IMR-90 (cell line): ENCODE measurements around the gene DTNA. TPM values are rescaled to one million over a fixed set of nuclear protein-coding genes. Genes with fewer than 3 reads are reported as not detected.

Experiments
- ATAC-seq: fragments of 200-7000 bp; cut with Tn5 transposase; 2 replicates; pipeline ENCODE4 v1.9.1; 2020; ENCODE audit warnings: low read depth, mild to moderate bottlenecking, moderate library complexity
- BruUV-seq: library from RNA; stranded (reverse); fragments of 400-500 nt; replicated peaks from 2 replicates; lab custom pipeline; 2021; lab: Mats Ljungman, UMichigan
- CTCF ChIA-PET: fragments of 300-600 bp; formaldehyde crosslinking; extraction: SDS; loops from one replicate; lab custom pipeline; 2021; ENCODE audit warnings: antibody characterized with exemption; lab: Yijun Ruan, JAX
- POLR2A ChIA-PET: fragments of 300-600 bp; sonication (Branson Sonifier 250); formaldehyde crosslinking; loops from one replicate; lab custom pipeline; 2022; ENCODE audit warnings: antibody characterized with exemption; ENCODE audit not compliant: unreplicated experiment; lab: Charles Lee
- DNase-seq: peaks from one replicate; pipeline ENCODE4 v3.0.0; 2013
- H2AFZ ChIP-seq: replicated peaks from 2 replicates; pipeline ENCODE3; 2013; ENCODE audit warnings: low read length, mild to moderate bottlenecking; ENCODE audit not compliant: poor library complexity
- H2AK5ac ChIP-seq: 2 replicates; pipeline ENCODE4 v1.6.1; 2013; ENCODE audit warnings: low read depth, low read length, inconsistent platforms
- H2AK9ac ChIP-seq: replicated peaks from 2 replicates; pipeline ENCODE3; 2013; ENCODE audit warnings: mild to moderate bottlenecking, low read depth, low read length, moderate library complexity; ENCODE audit not compliant: poor library complexity
- H2BK120ac ChIP-seq: 2 replicates; pipeline ENCODE4 v1.6.1; 2013; ENCODE audit warnings: low read depth, low read length, inconsistent platforms
- H2BK15ac ChIP-seq: 3 replicates; pipeline ENCODE4 v1.6.1; 2013; ENCODE audit warnings: low read depth, low read length, inconsistent platforms
- H2BK20ac ChIP-seq: 2 replicates; pipeline ENCODE4 v1.6.1; 2013; ENCODE audit warnings: low read depth, mild to moderate bottlenecking, inconsistent platforms, low read length, moderate library complexity
- H2BK5ac ChIP-seq: 2 replicates; pipeline ENCODE4 v1.6.1; 2013; ENCODE audit warnings: mild to moderate bottlenecking, low read depth, low read length, inconsistent platforms; ENCODE audit not compliant: poor library complexity, severe bottlenecking
- H3K14ac ChIP-seq: replicated peaks from 2 replicates; pipeline ENCODE4 v1.6.1; 2013; ENCODE audit warnings: low read depth, low read length, inconsistent platforms
- H3K18ac ChIP-seq: 2 replicates; pipeline ENCODE4 v1.6.1; 2013; ENCODE audit warnings: low read depth, low read length, control low read depth
- H3K23ac ChIP-seq: 2 replicates; pipeline ENCODE4 v1.6.1; 2013; ENCODE audit warnings: low read depth, low read length, inconsistent platforms
- H3K27ac ChIP-seq: 2 replicates; pipeline ENCODE4 v1.5.1; 2013; ENCODE audit warnings: mild to moderate bottlenecking, control low read depth, low read length; ENCODE audit not compliant: insufficient read depth
- H3K27me3 ChIP-seq: 2 replicates; pipeline ENCODE4 v1.6.1; 2013; ENCODE audit warnings: low read length; ENCODE audit not compliant: control insufficient read depth, insufficient read depth
- H3K36me3 ChIP-seq: 2 replicates; pipeline ENCODE4 v1.6.1; 2013; ENCODE audit warnings: low read length, mixed read lengths; ENCODE audit not compliant: control insufficient read depth, insufficient read depth
- H3K4ac ChIP-seq: 2 replicates; pipeline ENCODE4 v1.6.1; 2013; ENCODE audit warnings: low read depth, low read length, inconsistent platforms
- H3K4me1 ChIP-seq: 2 replicates; pipeline ENCODE4 v1.6.1; 2013; ENCODE audit warnings: low read length, mixed read lengths; ENCODE audit not compliant: control insufficient read depth, insufficient read depth
- H3K4me2 ChIP-seq: 2 replicates; pipeline ENCODE4 v1.6.1; 2013; ENCODE audit warnings: low read depth, mild to moderate bottlenecking, control low read depth, low read length, moderate library complexity
- H3K4me3 ChIP-seq: 2 replicates; pipeline ENCODE4 v1.5.1; 2013; ENCODE audit warnings: low read depth, mild to moderate bottlenecking, control low read depth, low read length, moderate library complexity; ENCODE audit not compliant: insufficient read depth
- H3K56ac ChIP-seq: 2 replicates; pipeline ENCODE4 v1.6.1; 2013; ENCODE audit warnings: low read length, inconsistent platforms; ENCODE audit not compliant: insufficient read depth; ENCODE audit errors: extremely low read depth
- H3K79me1 ChIP-seq, 2 experiments: 2 replicates each; pipeline ENCODE4 v1.6.1; 2013; ENCODE audit warnings: low read length in 2 of 2, inconsistent platforms in 1 of 2, low read depth in 1 of 2
- H3K9ac ChIP-seq: 2 replicates; pipeline ENCODE4 v1.6.1; 2013; ENCODE audit warnings: low read depth, low read length, control low read depth
- H3K9me1 ChIP-seq: 2 replicates; pipeline ENCODE4 v1.6.1; 2013; ENCODE audit warnings: low read length, inconsistent platforms; ENCODE audit not compliant: insufficient read depth
- H3K9me3 ChIP-seq: 2 replicates; pipeline ENCODE4 v1.6.1; 2013; ENCODE audit warnings: low read length; ENCODE audit not compliant: control insufficient read depth, insufficient read depth
- H4K20me1 ChIP-seq: 2 replicates; pipeline ENCODE4 v1.6.1; 2013; ENCODE audit warnings: low read length, inconsistent platforms; ENCODE audit not compliant: insufficient read depth
- H4K5ac ChIP-seq: 2 replicates; pipeline ENCODE4 v1.6.1; 2013; ENCODE audit warnings: mild to moderate bottlenecking, low read depth, low read length, control low read depth
- H4K8ac ChIP-seq, 2 experiments: 2 replicates each; pipeline ENCODE4 v1.6.1; 2013; ENCODE audit warnings: low read depth in 2 of 2, low read length in 2 of 2, control low read depth in 1 of 2, inconsistent platforms in 1 of 2
- H4K91ac ChIP-seq: 2 replicates; pipeline ENCODE4 v1.6.1; 2013; ENCODE audit warnings: low read depth, low read length, inconsistent platforms; ENCODE audit not compliant: insufficient read depth
- BHLHE40 ChIP-seq: fragments of 150-350 bp; IDR thresholded peaks from 2 replicates; pipeline ENCODE4 v1.6.1; 2016; ENCODE audit warnings: mild to moderate bottlenecking, low read depth, low read length
- CEBPB ChIP-seq: IDR thresholded peaks from 2 replicates; pipeline ENCODE4 v1.6.1; 2012; ENCODE audit warnings: low read depth, low read length, improper control_type of control experiment
- CHD1 ChIP-seq: IDR thresholded peaks from 2 replicates; pipeline ENCODE4 v1.6.1; 2012; ENCODE audit warnings: low read depth, low read length, improper control_type of control experiment
- FOS ChIP-seq: fragments of 150-350 bp; IDR thresholded peaks from 2 replicates; pipeline ENCODE4 v1.6.1; 2016; ENCODE audit warnings: low read depth, low read length
- MAFK ChIP-seq: IDR thresholded peaks from 2 replicates; pipeline ENCODE4 v1.6.1; 2012; ENCODE audit warnings: low read depth, low read length, improper control_type of control experiment
- MAZ ChIP-seq: IDR thresholded peaks from 2 replicates; pipeline ENCODE4 v1.6.1; 2012; ENCODE audit warnings: low read depth, mild to moderate bottlenecking, low read length, improper control_type of control experiment, moderate library complexity, borderline replicate concordance
- MXI1 ChIP-seq: IDR thresholded peaks from 2 replicates; pipeline ENCODE4 v1.6.1; 2012; ENCODE audit warnings: low read depth, mild to moderate bottlenecking, low read length, moderate library complexity, borderline replicate concordance
- NFE2L2 ChIP-seq: fragments of 150-350 bp; IDR thresholded peaks from 2 replicates; pipeline ENCODE4 v1.6.1; 2016; ENCODE audit warnings: low read depth, mild to moderate bottlenecking, low read length
- POLR2A ChIP-seq: IDR thresholded peaks from 2 replicates; pipeline ENCODE4 v1.6.1; 2012; ENCODE audit warnings: mild to moderate bottlenecking, low read depth, low read length
- RAD21 ChIP-seq: IDR thresholded peaks from 2 replicates; pipeline ENCODE4 v1.6.1; 2012; ENCODE audit warnings: low read length, improper control_type of control experiment
- RCOR1 ChIP-seq: IDR thresholded peaks from 2 replicates; pipeline ENCODE4 v1.6.1; 2012; ENCODE audit warnings: mild to moderate bottlenecking, low read length, improper control_type of control experiment; ENCODE audit not compliant: insufficient replicate concordance
- RFX5 ChIP-seq: IDR thresholded peaks from 2 replicates; pipeline ENCODE4 v1.8.0; 2012; ENCODE audit warnings: low read depth, mild to moderate bottlenecking, low read length, moderate library complexity
- SMC3 ChIP-seq: fragments of 150-350 bp; IDR thresholded peaks from 2 replicates; pipeline ENCODE4 v1.6.1; 2016; ENCODE audit warnings: low read depth, mild to moderate bottlenecking, antibody characterized with exemption, low read length, moderate library complexity
- USF2 ChIP-seq: fragments of 150-350 bp; IDR thresholded peaks from 2 replicates; pipeline ENCODE4 v1.6.1; 2017; ENCODE audit warnings: mild to moderate bottlenecking, antibody characterized with exemption, low read length, low read depth
- WGBS, 2 experiments: methylation state at CpG; one replicate each; pipeline versions ENCODE4 v1.1.5 to v1.1.7; 2013; ENCODE audit warnings: missing lambda C conversion rate in 2 of 2; ENCODE audit not compliant: insufficient read length in 1 of 2; ENCODE audit errors: extremely low coverage in 2 of 2; 5-methylcytosine and 5-hydroxymethylcytosine counted together
- dilution Hi-C: fragments of 300-500 bp; cut with HindIII; formaldehyde crosslinking; loops from one replicate; pipeline ENCODE4 v1.14.3; 2018; ENCODE audit warnings: low sequenced_read_pairs; ENCODE audit not compliant: unreplicated experiment
- in situ Hi-C: fragments of 300-500 bp; cut with MboI; formaldehyde crosslinking; loops from 3 replicates; pipeline ENCODE4 v1.14.3; 2019; ENCODE audit warnings: low sequenced_read_pairs, inconsistent platforms, mixed read lengths
- intact Hi-C: fragments of 100-400 bp; cut with micrococcal nuclease; formaldehyde crosslinking; loops from 2 replicates; pipeline ENCODE4 v1.10.0; 2022
- polyA plus RNA-seq, 3 experiments: library from polyadenylated mRNA; depleted of rRNA; stranded (reverse); fragments of >200 nt; gene quantifications; 2 replicates each; pipeline ENCODE4 v1.2.3, GENCODE V29; 2012; ENCODE audit warnings: low replicate concordance in 1 of 3
- total RNA-seq: library from RNA; depleted of rRNA; stranded (reverse); fragments of >200 nt; gene quantifications from 2 replicates; pipeline ENCODE4 v1.2.3, GENCODE V29; 2012
- TF ChIP-seq, protein P1 (sequence below): fragments of 150-350 bp; IDR thresholded peaks from 2 replicates; pipeline ENCODE4 v1.6.1; 2016; ENCODE audit warnings: low read depth, mild to moderate bottlenecking, low read length, moderate library complexity, borderline replicate concordance
- TF ChIP-seq, protein P2 (sequence below): conservative IDR thresholded peaks from 2 replicates; pipeline ENCODE4 v1.5.1; 2012; ENCODE audit warnings: mild to moderate bottlenecking, low read depth, low read length, improper control_type of control experiment

DTNA gene
- total and polyA plus RNA-seq, 2 of the 4 experiments (the other 2 are of a cell fraction): 9.5 to 10.8 TPM

GRCh38 chr18:34932363-34932762 is 222.3 kb downstream of the DTNA start:
- no peak overlapping the region for H3K9ac ChIP-seq
- ChIA-PET CTCF (no interaction called here), POLR2A (no interaction called here)
- no peak overlapping the region for H2BK20ac ChIP-seq
- no TSS peak for BruUV-seq
- no peak overlapping the region for H3K14ac ChIP-seq
- no peak overlapping the region for H2BK120ac ChIP-seq
- TF ChIP-seq RAD21 (no peak), NFE2L2 (no peak), BHLHE40 (no peak), MAZ (no peak), MAFK (no peak), RCOR1 (no peak), RFX5 (no peak), CHD1 (no peak), MXI1 (no peak), SMC3 (no peak), FOS (no peak), CEBPB (no peak), POLR2A (no peak), USF2 (no peak)
- TF ChIP-seq, protein P1, sequence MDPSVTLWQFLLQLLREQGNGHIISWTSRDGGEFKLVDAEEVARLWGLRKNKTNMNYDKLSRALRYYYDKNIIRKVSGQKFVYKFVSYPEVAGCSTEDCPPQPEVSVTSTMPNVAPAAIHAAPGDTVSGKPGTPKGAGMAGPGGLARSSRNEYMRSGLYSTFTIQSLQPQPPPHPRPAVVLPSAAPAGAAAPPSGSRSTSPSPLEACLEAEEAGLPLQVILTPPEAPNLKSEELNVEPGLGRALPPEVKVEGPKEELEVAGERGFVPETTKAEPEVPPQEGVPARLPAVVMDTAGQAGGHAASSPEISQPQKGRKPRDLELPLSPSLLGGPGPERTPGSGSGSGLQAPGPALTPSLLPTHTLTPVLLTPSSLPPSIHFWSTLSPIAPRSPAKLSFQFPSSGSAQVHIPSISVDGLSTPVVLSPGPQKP: no peak
- TF ChIP-seq, protein P2, sequence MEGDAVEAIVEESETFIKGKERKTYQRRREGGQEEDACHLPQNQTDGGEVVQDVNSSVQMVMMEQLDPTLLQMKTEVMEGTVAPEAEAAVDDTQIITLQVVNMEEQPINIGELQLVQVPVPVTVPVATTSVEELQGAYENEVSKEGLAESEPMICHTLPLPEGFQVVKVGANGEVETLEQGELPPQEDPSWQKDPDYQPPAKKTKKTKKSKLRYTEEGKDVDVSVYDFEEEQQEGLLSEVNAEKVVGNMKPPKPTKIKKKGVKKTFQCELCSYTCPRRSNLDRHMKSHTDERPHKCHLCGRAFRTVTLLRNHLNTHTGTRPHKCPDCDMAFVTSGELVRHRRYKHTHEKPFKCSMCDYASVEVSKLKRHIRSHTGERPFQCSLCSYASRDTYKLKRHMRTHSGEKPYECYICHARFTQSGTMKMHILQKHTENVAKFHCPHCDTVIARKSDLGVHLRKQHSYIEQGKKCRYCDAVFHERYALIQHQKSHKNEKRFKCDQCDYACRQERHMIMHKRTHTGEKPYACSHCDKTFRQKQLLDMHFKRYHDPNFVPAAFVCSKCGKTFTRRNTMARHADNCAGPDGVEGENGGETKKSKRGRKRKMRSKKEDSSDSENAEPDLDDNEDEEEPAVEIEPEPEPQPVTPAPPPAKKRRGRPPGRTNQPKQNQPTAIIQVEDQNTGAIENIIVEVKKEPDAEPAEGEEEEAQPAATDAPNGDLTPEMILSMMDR: no peak
- no peak overlapping the region for H3K4me2 ChIP-seq
- intact Hi-C loops: no loop called here
- H3K9me1 ChIP-seq: peaks cover 4% of the 10 kb centered on the region; the same call in 1 of the 2 replicates
- no peaks in the 10 kb centered on the region for H3K79me1 ChIP-seq
- H3K4ac ChIP-seq: no peak overlapping the region
- no peak overlapping the region for H4K8ac ChIP-seq
- H3K23ac ChIP-seq: no peak overlapping the region
- no peaks in the 10 kb centered on the region for H3K27me3 ChIP-seq
- no peak overlapping the region for H2AFZ ChIP-seq
- peaks cover 9% of the 10 kb centered on the region for H3K4me1 ChIP-seq
- H4K20me1 ChIP-seq: no peaks in the 10 kb centered on the region
- H2AK5ac ChIP-seq: no peak overlapping the region
- no peak overlapping the region for H4K91ac ChIP-seq
- no peak overlapping the region for H4K5ac ChIP-seq
- in situ Hi-C loops: no loop called here
- no peaks in the 10 kb centered on the region for H3K36me3 ChIP-seq
- ATAC-seq (no peak), DNase-seq (no peak)
- H3K9me3 ChIP-seq: no peaks in the 10 kb centered on the region
- dilution Hi-C loops: no loop called here
- H3K27ac ChIP-seq: no peak overlapping the region
- H3K56ac ChIP-seq: no peak overlapping the region
- H3K4me3 ChIP-seq: no peak overlapping the region
- WGBS, 2 experiments: no CpG with 5 or more reads among the region's 1 CpG
- no peak overlapping the region for H3K18ac ChIP-seq
- no peak overlapping the region for H2BK5ac ChIP-seq
- no peak overlapping the region for H2BK15ac ChIP-seq
- H2AK9ac ChIP-seq: no peak overlapping the region
